HG03521 (cell line): ENCODE measurements around the gene SCFD1.
"Not testable (repeated sequence)": the region's sequence is repeated elsewhere in the genome, so short reads cannot be mapped to it uniquely, and the experiment has no call there.

Source experiments
- ATAC-seq: cut with Tn5 transposase; IDR thresholded peaks from one replicate; pipeline ENCODE4 v1.9.1; 2021; ENCODE audit warnings: mild to moderate bottlenecking, moderate library complexity; ENCODE audit not compliant: unreplicated experiment

Gene SCFD1

DNA sequence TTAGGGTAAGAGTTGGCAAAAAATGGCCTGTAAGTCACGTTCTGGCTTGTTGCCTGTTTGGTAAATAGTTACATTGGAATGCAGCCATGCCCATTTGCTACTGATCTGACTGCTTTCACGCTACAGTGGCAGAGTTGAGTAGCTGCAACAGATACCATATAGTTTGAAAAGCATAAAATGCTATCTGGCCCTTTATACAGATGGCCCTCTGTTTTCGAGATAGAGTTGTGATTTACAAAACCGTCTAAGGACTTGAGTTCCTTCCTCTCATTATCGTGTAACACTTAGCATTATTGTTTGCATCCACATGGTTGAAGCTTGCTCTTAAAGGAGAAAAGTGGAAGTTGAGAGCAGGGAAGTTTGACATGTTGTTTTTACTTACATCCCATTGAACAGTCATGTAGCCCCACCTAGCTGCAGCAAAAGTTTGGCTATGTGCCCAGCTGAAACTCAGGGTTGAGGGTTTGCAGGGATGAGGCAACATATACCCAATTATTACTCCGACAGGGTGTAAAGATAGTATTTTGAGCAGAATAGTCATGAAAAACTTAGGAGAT is 11.3 kb upstream of the SCFD1 start:
- ATAC-seq, result no peak

DNA sequence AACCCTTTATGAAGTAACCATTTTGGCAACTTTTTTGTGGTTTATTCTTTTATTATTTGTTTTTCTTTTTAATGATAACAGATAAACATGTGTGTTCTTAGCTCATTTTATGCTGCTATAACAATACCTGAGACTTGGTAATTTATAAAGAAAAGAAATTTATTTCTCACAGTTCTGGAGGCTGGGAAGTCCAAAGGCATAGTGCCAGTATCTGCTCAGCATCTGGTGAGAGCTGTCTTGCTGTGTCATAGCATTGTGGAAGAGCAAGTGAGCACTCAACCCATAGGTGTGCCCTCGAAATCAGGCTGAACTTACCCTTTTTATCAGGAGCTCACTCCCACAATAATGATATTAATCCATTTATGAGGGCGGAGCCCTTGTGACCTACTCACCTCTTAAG is 8.0 kb upstream of the SCFD1 start:
- no peak for ATAC-seq

DNA sequence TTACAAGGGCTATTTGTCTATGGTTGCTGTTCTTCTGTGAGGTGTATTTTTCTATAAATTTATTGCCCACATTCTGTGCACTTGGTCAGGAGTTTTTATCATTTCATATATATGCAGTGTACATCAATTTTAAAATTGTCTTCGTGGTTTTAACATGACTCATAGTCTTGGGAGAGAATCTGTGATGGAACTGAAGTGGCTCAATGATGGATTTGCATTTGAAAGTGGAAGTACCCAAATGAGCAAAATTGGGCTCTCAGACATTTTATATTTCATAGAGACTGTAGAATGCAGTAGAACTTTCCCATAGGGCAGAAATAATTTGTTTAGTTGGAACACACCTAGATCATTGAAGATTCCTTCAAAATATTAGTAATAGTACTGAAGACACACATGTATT is 1.9 kb upstream of the SCFD1 start:
- peak; percentile 33 for ATAC-seq

DNA sequence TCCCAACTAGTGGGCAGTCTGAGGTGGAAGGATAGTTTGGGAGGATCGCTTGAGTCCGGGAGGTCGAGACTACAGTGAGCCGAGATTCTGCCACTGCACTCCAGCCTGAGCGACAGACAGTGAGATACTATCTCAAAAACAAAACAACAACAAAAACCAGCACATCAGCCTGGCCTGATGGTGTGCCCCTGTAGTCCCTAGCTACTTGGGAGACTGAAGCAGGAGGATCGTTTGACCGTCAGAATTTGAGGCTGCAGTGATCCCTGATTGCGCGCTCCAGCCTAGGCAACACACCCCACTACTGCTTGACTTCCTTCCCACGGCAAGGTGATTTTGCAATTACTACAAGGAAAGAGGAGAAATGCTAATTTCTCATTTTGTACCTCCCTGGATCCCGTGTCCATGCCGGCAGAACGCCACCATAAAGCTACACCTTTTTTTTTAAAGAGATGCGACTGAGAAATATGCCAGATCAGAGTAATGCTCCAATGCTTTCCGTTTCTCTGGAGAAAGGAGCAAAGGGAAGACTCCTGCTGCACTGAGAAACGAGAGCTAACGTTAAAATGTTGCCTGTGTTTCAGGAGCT is 672 bp upstream of the SCFD1 start:
- no peak for ATAC-seq

GRCh38 chr14:30623412-30624131 is 1.5 kb downstream of the SCFD1 start:
- ATAC-seq, result no peak

DNA sequence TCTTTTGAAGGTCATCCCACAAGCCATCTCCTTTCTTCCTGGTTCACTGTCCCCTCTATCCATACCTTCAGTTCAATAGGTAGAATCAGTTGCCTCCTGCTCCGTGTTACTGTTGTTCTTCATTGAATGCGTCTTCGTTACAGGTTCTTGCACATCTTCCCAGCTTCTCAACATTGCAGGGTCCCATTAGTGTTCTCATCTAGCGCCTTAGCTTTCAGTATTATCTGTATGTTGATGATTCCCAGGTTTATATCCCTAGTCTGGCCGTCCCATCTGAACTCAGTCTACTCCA is 2.0 kb downstream of the SCFD1 start:
- no peak for ATAC-seq

DNA sequence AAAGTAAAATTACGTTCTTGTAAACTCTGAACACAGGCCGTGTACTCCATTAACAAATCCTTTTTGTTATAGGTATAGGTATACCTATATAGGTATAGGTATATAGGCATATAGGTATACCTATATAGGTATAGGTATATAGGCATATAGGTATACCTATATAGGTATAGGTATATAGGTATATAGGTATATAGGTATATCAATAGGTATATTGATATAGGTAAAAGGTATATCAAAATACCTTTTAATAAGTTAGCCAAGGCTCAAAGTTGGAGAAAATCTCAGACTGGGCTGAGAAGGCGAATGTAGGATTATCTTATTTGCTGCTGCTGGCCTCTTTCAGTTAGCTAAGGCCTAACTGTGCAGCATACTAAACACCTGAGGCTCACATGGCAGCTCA is 3.4 kb downstream of the SCFD1 start:
- ATAC-seq, result no peak

GRCh38 chr14:30629432-30629831 is 7.3 kb downstream of the SCFD1 start:
- ATAC-seq, result not testable (repeated sequence)

- no peak for ATAC-seq
Measured at GRCh38 chr14:30630248-30630647, 8.1 kb downstream of the SCFD1 start.

- no peak for ATAC-seq
Measured at GRCh38 chr14:30632730-30633129, 10.6 kb downstream of the SCFD1 start.

- no peak for ATAC-seq
Measured at GRCh38 chr14:30638926-30639325, 16.8 kb downstream of the SCFD1 start.

- ATAC-seq, result no peak
Measured at GRCh38 chr14:30641207-30641606, 19.1 kb downstream of the SCFD1 start.

DNA sequence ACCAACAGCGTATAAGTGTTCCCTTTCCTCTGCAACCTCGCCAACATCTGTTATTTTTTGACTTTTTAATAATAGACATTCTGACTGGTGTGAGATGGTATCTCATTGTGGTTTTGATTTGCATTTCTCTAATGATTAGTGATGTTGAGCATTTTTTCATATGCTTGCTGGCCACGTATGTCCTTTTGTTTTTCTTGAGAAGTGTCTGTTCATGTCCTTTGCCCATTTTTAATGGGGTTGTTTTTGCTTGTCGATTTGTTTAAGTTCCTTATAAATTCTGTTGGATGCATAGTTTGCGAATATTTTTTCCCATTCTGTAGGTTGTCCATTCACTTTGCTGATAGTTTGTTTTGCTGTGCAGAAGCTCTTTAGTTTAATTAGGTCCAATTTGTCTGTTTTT is 22.3 kb downstream of the SCFD1 start:
- ATAC-seq, result not testable (repeated sequence)

GRCh38 chr14:30645600-30645999 is 23.5 kb downstream of the SCFD1 start:
- no peak for ATAC-seq

- ATAC-seq, result no peak
Measured at GRCh38 chr14:30648471-30648870, 26.4 kb downstream of the SCFD1 start.

GRCh38 chr14:30651937-30652336 is 29.8 kb downstream of the SCFD1 start:
- no peak for ATAC-seq

- ATAC-seq, result no peak
Measured at GRCh38 chr14:30655124-30655523, 33.0 kb downstream of the SCFD1 start.

- ATAC-seq, result no peak
Measured at GRCh38 chr14:30655658-30656057, 33.5 kb downstream of the SCFD1 start.

- no peak for ATAC-seq
Measured at GRCh38 chr14:30656190-30656632, 34.1 kb downstream of the SCFD1 start.

- no peak for ATAC-seq
Measured at GRCh38 chr14:30657050-30657449, 34.9 kb downstream of the SCFD1 start.

DNA sequence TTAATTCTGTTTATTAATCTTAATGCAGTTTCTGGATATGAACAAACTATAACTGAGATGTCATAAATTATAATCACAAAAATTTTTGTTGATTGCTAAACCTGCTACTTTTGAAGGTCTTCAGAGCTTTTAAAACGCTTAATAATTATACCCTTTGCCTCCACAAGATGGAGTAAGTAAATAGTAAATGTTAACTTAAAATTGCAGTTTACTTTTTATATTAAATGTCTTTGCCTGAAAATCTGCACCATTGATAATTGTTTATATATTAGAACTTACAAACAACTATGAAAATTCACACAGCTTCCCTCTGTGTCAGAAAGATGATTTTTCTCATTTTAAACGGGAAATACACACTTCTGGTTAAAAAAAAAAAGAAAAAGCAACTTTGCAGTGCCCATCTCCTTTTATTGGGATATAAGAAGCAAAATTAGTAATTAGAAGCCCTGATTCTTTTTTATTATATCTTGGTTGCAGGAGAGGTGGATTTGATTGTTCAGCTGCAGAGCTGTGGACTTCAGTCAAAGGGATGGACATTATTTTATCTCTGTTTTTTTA is 35.6 kb downstream of the SCFD1 start:
- no peak for ATAC-seq

GRCh38 chr14:30658645-30659044 is 36.5 kb downstream of the SCFD1 start:
- no peak for ATAC-seq
